CD14-positive monocyte (primary cell): Measurements from ENCODE around the gene CPNE8. TPM values are rescaled to one million over a fixed set of nuclear protein-coding genes. Genes with fewer than 3 reads are reported as not detected.

ENCODE experiments used
- DNase-seq, 3 donors: peaks; one replicate each; pipeline ENCODE4 v3.0.0-alpha.2; 2011 to 2022
- H2AFZ ChIP-seq: 2 replicates; pipeline ENCODE4 v1.6.0; 2012; ENCODE audit warnings: mild to moderate bottlenecking, low read depth, low read length, inconsistent platforms; ENCODE audit not compliant: insufficient read depth, poor library complexity, severe bottlenecking
- H3K27ac ChIP-seq, 2 donors: 1 replicate in 1 of 2; 2 replicates in 1 of 2; pipeline ENCODE4 v1.5.1; 2012 to 2013; ENCODE audit warnings: low read length in 2 of 2, control low read depth in 1 of 2, inconsistent platforms in 1 of 2, low read depth in 1 of 2, mild to moderate bottlenecking in 1 of 2
- H3K27me3 ChIP-seq, 2 donors: one replicate each; pipeline versions ENCODE4 v1.6.0 to v1.6.1; 2011 to 2013; ENCODE audit warnings: low read length in 2 of 2; ENCODE audit not compliant: control insufficient read depth in 2 of 2, insufficient read depth in 2 of 2
- H3K36me3 ChIP-seq, 2 donors: replicated peaks in 1 of 2; 1 replicate in 1 of 2; 2 replicates in 1 of 2; pipeline versions ENCODE4 v1.5.1 to v1.6.1; 2012 to 2013; ENCODE audit warnings: low read length in 2 of 2, control low read depth in 1 of 2, inconsistent platforms in 1 of 2, mild to moderate bottlenecking in 1 of 2; ENCODE audit not compliant: insufficient read depth in 2 of 2, control insufficient read depth in 1 of 2
- H3K4me1 ChIP-seq, 2 donors: 1 replicate in 1 of 2; 2 replicates in 1 of 2; pipeline versions ENCODE4 v1.5.1 to v1.6.1; 2012 to 2013; ENCODE audit warnings: low read length in 2 of 2, control low read depth in 1 of 2, inconsistent platforms in 1 of 2, mild to moderate bottlenecking in 1 of 2, moderate library complexity in 1 of 2; ENCODE audit not compliant: insufficient read depth in 2 of 2, control insufficient read depth in 1 of 2
- H3K4me2 ChIP-seq: replicated peaks from 2 replicates; pipeline ENCODE3; 2012; ENCODE audit warnings: low read length, moderate library complexity, mild to moderate bottlenecking; ENCODE audit not compliant: poor library complexity, severe bottlenecking; ENCODE audit errors: extremely low read depth
- H3K4me3 ChIP-seq, 3 experiments: fragments of 200-600 bp in 1 of 3; sonication (generic) in 1 of 3; replicated peaks in 1 of 3; 1 replicate in 2 of 3; 2 replicates in 1 of 3; pipeline ENCODE4 v1.5.1; 2011 to 2013; ENCODE audit warnings: low read length in 3 of 3, mild to moderate bottlenecking in 3 of 3, control low read depth in 2 of 3, low read depth in 2 of 3, inconsistent platforms in 1 of 3, moderate library complexity in 1 of 3
- H3K79me2 ChIP-seq: 2 replicates; pipeline ENCODE4 v1.6.0; 2012; ENCODE audit warnings: mild to moderate bottlenecking, control low read depth, inconsistent platforms, low read length, moderate library complexity; ENCODE audit not compliant: insufficient read depth
- H3K9ac ChIP-seq: 2 replicates; pipeline ENCODE4 v1.6.0; 2017; ENCODE audit warnings: low read length, mild to moderate bottlenecking; ENCODE audit not compliant: insufficient read depth, poor library complexity, severe bottlenecking
- H3K9me3 ChIP-seq, 2 donors: replicated peaks in 1 of 2; 1 replicate in 1 of 2; 2 replicates in 1 of 2; pipeline versions ENCODE4 v1.5.1 to v1.6.1; 2012 to 2013; ENCODE audit warnings: low read length in 2 of 2, control low read depth in 1 of 2; ENCODE audit not compliant: control insufficient read depth in 1 of 2, insufficient read depth in 1 of 2
- H4K20me1 ChIP-seq: 2 replicates; pipeline ENCODE4 v1.6.0; 2012; ENCODE audit warnings: mild to moderate bottlenecking, low read length, control low read depth, moderate library complexity; ENCODE audit not compliant: insufficient read depth
- H3K27ac Mint-ChIP-seq, 7 donors: one replicate each; pipeline ENCODE4 v1.8.0; 2020; ENCODE audit warnings: mild to moderate bottlenecking in 7 of 7, mixed read lengths in 7 of 7, moderate library complexity in 6 of 7, inconsistent platforms in 2 of 7
- H3K27me3 Mint-ChIP-seq, 3 donors: one replicate each; pipeline ENCODE4 v1.8.0; 2021 to 2022; ENCODE audit warnings: low read depth in 3 of 3, mild to moderate bottlenecking in 3 of 3, mixed read lengths in 3 of 3, moderate library complexity in 3 of 3, inconsistent platforms in 1 of 3
- H3K36me3 Mint-ChIP-seq, 2 donors: one replicate each; pipeline ENCODE4 v1.8.0; 2020; ENCODE audit warnings: mixed read lengths in 2 of 2, inconsistent platforms in 1 of 2, mild to moderate bottlenecking in 1 of 2
- H3K4me1 Mint-ChIP-seq: one replicate; pipeline ENCODE4 v1.8.0; 2020; ENCODE audit warnings: mild to moderate bottlenecking, mixed read lengths
- H3K4me3 Mint-ChIP-seq, 2 donors: one replicate each; pipeline ENCODE4 v1.8.0; 2020; ENCODE audit warnings: mild to moderate bottlenecking in 2 of 2, mixed read lengths in 2 of 2, moderate library complexity in 1 of 2
- H3K9me3 Mint-ChIP-seq, 7 donors: one replicate each; pipeline ENCODE4 v1.8.0; 2020 to 2022; ENCODE audit warnings: mixed read lengths in 7 of 7, mild to moderate bottlenecking in 6 of 7, moderate library complexity in 6 of 7, inconsistent platforms in 2 of 7
- WGBS: methylation state at CpG from one replicate; pipeline ENCODE4 v1.1.5; 2013; ENCODE audit warnings: missing lambda C conversion rate; ENCODE audit not compliant: insufficient coverage; 5-methylcytosine and 5-hydroxymethylcytosine counted together
- intact Hi-C, 2 donors: fragments of 100-400 bp; cut with micrococcal nuclease; formaldehyde crosslinking; loops; one replicate each; pipeline versions ENCODE4 v1.15.0 to v1.15.1; 2023
- polyA plus RNA-seq, 3 donors: library from polyadenylated mRNA; depleted of rRNA in 1 of 3; unstranded in 2 of 3; stranded (reverse) in 1 of 3; fragments of 300-500 nt in 2 of 3; fragments of >200 nt in 1 of 3; fragmentation: Illumina TruSeq in 2 of 3; gene quantifications; 1 replicate in 2 of 3; 2 replicates in 1 of 3; pipeline ENCODE4 v1.2.3, GENCODE V29; 2012 to 2021
- TF ChIP-seq, protein P1 (sequence below): fragments of 200-600 bp; IDR thresholded peaks from one replicate; pipeline ENCODE4 v1.8.0; 2022; ENCODE audit warnings: antibody characterized with exemption, mild to moderate bottlenecking

Gene CPNE8
- polyA plus RNA-seq, 3 donors: 15.2 to 22.5 (median 19.0) TPM

- H3K9me3 Mint-ChIP-seq: peaks cover 0 to 4% (median 0%) of the 10 kb centered on the region in 7 donors
- intact Hi-C loops: loop anchor here in 1 of 2 donors (10.0 kb wide), 1 partner anchor 178 kb away; no protein-coding TSS in a partner anchor
- Histone ChIP-seq H3K27me3 (no peaks in the 10 kb centered on the region), H3K9ac (no peak overlapping the region), H3K27ac (no peak overlapping the region), H3K4me2 (no peak overlapping the region), H2AFZ (no peak overlapping the region), H3K79me2 (no peaks in the 10 kb centered on the region), H3K9me3 (no peaks in the 10 kb centered on the region), H3K4me3 (no peak overlapping the region), H3K4me1 (no peaks in the 10 kb centered on the region), H4K20me1 (no peaks in the 10 kb centered on the region), H3K36me3 (no peaks in the 10 kb centered on the region)
- WGBS: no CpG with 5 or more reads among the region's 1 CpG
- TF ChIP-seq, protein P1, sequence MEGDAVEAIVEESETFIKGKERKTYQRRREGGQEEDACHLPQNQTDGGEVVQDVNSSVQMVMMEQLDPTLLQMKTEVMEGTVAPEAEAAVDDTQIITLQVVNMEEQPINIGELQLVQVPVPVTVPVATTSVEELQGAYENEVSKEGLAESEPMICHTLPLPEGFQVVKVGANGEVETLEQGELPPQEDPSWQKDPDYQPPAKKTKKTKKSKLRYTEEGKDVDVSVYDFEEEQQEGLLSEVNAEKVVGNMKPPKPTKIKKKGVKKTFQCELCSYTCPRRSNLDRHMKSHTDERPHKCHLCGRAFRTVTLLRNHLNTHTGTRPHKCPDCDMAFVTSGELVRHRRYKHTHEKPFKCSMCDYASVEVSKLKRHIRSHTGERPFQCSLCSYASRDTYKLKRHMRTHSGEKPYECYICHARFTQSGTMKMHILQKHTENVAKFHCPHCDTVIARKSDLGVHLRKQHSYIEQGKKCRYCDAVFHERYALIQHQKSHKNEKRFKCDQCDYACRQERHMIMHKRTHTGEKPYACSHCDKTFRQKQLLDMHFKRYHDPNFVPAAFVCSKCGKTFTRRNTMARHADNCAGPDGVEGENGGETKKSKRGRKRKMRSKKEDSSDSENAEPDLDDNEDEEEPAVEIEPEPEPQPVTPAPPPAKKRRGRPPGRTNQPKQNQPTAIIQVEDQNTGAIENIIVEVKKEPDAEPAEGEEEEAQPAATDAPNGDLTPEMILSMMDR: no peak
- no peak for DNase-seq
- no peak overlapping the region for H3K4me3 Mint-ChIP-seq
- peaks cover 0 to 4% (median 0%) of the 10 kb centered on the region in 3 donors for H3K27me3 Mint-ChIP-seq
- H3K36me3 Mint-ChIP-seq: no peaks in the 10 kb centered on the region
- no peaks in the 10 kb centered on the region for H3K4me1 Mint-ChIP-seq
- H3K27ac Mint-ChIP-seq: no peak overlapping the region
Measured at GRCh38 chr12:38926501-38926900, 21.1 kb upstream of the CPNE8 start.

- Mint-ChIP-seq H3K9me3 (no peaks in the 10 kb centered on the region), H3K27me3 (peaks cover 0 to 1% (median 0%) of the 10 kb centered on the region in 3 donors), H3K27ac (no peak overlapping the region), H3K4me3 (no peak overlapping the region), H3K36me3 (no peaks in the 10 kb centered on the region), H3K4me1 (no peaks in the 10 kb centered on the region)
- no CpG with 5 or more reads among the region's 2 CpGs for WGBS
- Histone ChIP-seq H2AFZ (no peak overlapping the region), H4K20me1 (no peaks in the 10 kb centered on the region), H3K9me3 (no peaks in the 10 kb centered on the region), H3K4me1 (no peaks in the 10 kb centered on the region), H3K4me3 (no peak overlapping the region), H3K9ac (no peak overlapping the region), H3K27me3 (no peaks in the 10 kb centered on the region), H3K79me2 (no peaks in the 10 kb centered on the region), H3K4me2 (no peak overlapping the region), H3K27ac (no peak overlapping the region), H3K36me3 (no peaks in the 10 kb centered on the region)
- peak; percentile 41 to 60 (median 60) for DNase-seq
- TF ChIP-seq, protein P1: peak; percentile 69
- intact Hi-C loops: loop anchor here (5.0 to 10.0 kb wide), 2 partner anchors 181 to 184 kb away; no protein-coding TSS in a partner anchor
Measured at GRCh38 chr12:38921025-38921677, 15.8 kb upstream of the CPNE8 start.
